Measurements from ENCODE around the gene LUM.

The LUM gene

DNA sequence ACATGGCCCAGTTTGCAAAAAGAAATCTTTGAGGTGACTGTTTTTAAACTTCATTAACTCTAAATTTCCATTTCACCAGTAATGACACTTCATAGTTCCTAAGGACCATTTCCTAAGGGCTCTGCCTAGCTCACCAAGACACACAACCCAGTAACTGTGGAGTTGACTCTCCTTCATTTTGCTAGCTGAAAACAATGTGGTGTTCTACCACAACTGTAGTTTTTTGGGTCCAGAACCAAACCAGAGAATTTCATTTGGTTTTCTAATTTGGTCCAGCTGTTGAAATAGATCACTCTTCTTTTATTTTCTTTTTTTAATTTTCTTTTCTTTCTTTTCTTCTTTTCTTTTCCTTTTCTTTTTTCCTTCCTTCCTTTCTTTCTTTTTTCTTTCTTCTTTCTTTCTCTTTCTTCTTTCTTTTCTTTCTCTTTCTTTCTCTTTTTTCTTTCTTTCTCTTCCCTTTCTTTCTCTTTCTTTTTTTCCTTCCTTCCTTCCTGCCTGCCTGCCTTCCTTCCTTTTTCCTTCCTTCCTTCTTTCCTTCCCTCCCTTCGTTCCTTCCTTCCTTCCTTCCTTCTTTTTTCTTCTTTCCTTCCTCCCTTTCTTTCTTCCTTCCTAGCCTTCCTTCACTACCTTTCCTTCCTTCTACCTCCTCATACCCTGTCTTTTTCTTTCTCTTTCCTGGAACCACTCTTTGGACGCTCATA, 18.5 kb upstream of the LUM start:
- H3K4me1 ChIP-seq (ENCODE audit: control insufficient read depth, insufficient read depth, low read length) = peaks cover 4% of the 10 kb centered on the region
- no peak overlapping the region for H3K4me3 ChIP-seq (ENCODE audit: low read length)
- H3K36me3 ChIP-seq (ENCODE audit: control insufficient read depth, insufficient read depth, low read length) = no peaks in the 10 kb centered on the region
- no peak overlapping the region for H3K27ac ChIP-seq (ENCODE audit: low read depth, low read length)
- H3K27me3 ChIP-seq (ENCODE audit: control insufficient read depth, insufficient read depth, low read length) = no peaks in the 10 kb centered on the region
- H3K9ac ChIP-seq (ENCODE audit: low read length) = no peak overlapping the region

- Histone ChIP-seq H3K4me3 (ENCODE audit: low read length) (no peak overlapping the region), H3K27ac (ENCODE audit: low read depth, low read length) (no peak overlapping the region)
Measured at GRCh38 chr12:91127751-91128150, 16.5 kb upstream of the LUM start.

GRCh38 chr12:91127306-91127705, 16.0 kb upstream of the LUM start:
- no peak overlapping the region for H3K4me3 ChIP-seq (ENCODE audit: low read length)
- no peak overlapping the region for H3K27ac ChIP-seq (ENCODE audit: low read depth, low read length)
- H3K4me1 ChIP-seq (ENCODE audit: control insufficient read depth, insufficient read depth, low read length) = peaks cover 4% of the 10 kb centered on the region
- H3K27me3 ChIP-seq (ENCODE audit: control insufficient read depth, insufficient read depth, low read length) = no peaks in the 10 kb centered on the region
- H3K36me3 ChIP-seq (ENCODE audit: control insufficient read depth, insufficient read depth, low read length) = no peaks in the 10 kb centered on the region
- no peak overlapping the region for H3K9ac ChIP-seq (ENCODE audit: low read length)

More at GRCh38 chr12:91127751-91128150, 16.5 kb upstream of the LUM start:
- H3K36me3 ChIP-seq (ENCODE audit: control insufficient read depth, insufficient read depth, low read length) = no peaks in the 10 kb centered on the region
- peaks cover 4% of the 10 kb centered on the region for H3K4me1 ChIP-seq (ENCODE audit: control insufficient read depth, insufficient read depth, low read length)
- no peaks in the 10 kb centered on the region for H3K27me3 ChIP-seq (ENCODE audit: control insufficient read depth, insufficient read depth, low read length)
- no peak overlapping the region for H3K9ac ChIP-seq (ENCODE audit: low read length)

DNA sequence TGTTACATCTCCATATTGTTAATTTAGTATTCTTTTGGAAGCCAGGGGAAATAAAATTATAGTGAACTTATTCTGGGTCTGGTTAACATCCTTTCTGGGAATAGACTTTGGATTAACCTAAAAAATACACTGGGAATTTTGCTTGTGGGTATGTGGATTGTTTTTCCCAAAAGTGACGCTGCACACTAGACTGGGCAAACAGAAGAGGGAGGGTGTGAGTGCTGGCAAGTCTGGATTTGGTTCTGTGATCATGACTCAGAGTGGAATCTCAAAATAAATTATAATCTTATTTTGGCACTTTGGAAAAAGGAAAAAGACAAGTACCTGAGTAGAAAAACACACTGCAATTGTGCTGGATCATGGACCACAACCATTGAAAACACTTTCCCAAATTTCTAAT, 15.2 kb upstream of the LUM start:
- H3K27ac ChIP-seq (ENCODE audit: low read depth, low read length) = peak overlapping the region; percentile 32
- H3K4me1 ChIP-seq (ENCODE audit: control insufficient read depth, insufficient read depth, low read length) = peaks cover 4% of the 10 kb centered on the region
- no peaks in the 10 kb centered on the region for H3K27me3 ChIP-seq (ENCODE audit: control insufficient read depth, insufficient read depth, low read length)
- H3K4me3 ChIP-seq (ENCODE audit: low read length) = no peak overlapping the region
- no peaks in the 10 kb centered on the region for H3K36me3 ChIP-seq (ENCODE audit: control insufficient read depth, insufficient read depth, low read length)
- no peak overlapping the region for H3K9ac ChIP-seq (ENCODE audit: low read length)

DNA sequence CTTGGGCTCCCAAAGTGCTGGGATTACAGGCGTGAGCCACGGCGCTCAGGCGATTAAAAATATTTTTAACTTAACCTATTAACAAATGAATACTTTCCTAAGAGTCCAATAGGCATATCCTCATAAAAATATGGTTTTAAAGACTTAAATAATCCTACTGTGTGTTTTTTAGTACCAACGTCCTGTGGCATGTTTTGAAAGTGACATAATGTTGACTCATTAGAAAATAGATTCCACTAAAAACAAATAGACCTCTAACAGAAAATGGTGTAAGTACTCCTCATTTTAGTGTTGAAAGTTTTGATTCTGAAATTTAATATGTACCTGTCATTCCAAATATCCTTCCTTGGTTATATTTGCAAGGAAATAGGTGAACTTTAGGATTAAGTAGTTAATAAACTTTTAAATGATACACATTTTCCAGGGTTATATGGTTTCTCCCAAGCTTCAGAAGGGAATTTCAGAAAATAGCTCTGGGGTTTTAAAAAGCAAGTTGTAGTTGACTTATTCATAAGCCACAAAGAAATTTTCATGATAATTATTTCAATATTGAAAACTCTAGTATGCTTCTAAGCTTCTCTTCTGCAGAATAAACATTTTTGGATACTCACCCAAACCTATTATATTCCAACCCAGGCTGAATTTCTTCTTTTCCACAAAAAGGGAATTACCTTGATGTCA, 12.1 kb upstream of the LUM start:
- no peak overlapping the region for H3K4me3 ChIP-seq (ENCODE audit: low read length)
- H3K27ac ChIP-seq (ENCODE audit: low read depth, low read length) = no peak overlapping the region
- peaks cover 4% of the 10 kb centered on the region for H3K4me1 ChIP-seq (ENCODE audit: control insufficient read depth, insufficient read depth, low read length)
- no peaks in the 10 kb centered on the region for H3K27me3 ChIP-seq (ENCODE audit: control insufficient read depth, insufficient read depth, low read length)
- no peaks in the 10 kb centered on the region for H3K36me3 ChIP-seq (ENCODE audit: control insufficient read depth, insufficient read depth, low read length)
- H3K9ac ChIP-seq (ENCODE audit: low read length) = no peak overlapping the region

- Histone ChIP-seq H3K4me3 (ENCODE audit: low read length) (no peak overlapping the region), H3K36me3 (ENCODE audit: control insufficient read depth, insufficient read depth, low read length) (no peaks in the 10 kb centered on the region), H3K27me3 (ENCODE audit: control insufficient read depth, insufficient read depth, low read length) (no peaks in the 10 kb centered on the region), H3K9ac (ENCODE audit: low read length) (no peak overlapping the region), H3K4me1 (ENCODE audit: control insufficient read depth, insufficient read depth, low read length) (no peaks in the 10 kb centered on the region), H3K27ac (ENCODE audit: low read depth, low read length) (no peak overlapping the region)
Measured at GRCh38 chr12:91120781-91121180, 9.5 kb upstream of the LUM start.

DNA sequence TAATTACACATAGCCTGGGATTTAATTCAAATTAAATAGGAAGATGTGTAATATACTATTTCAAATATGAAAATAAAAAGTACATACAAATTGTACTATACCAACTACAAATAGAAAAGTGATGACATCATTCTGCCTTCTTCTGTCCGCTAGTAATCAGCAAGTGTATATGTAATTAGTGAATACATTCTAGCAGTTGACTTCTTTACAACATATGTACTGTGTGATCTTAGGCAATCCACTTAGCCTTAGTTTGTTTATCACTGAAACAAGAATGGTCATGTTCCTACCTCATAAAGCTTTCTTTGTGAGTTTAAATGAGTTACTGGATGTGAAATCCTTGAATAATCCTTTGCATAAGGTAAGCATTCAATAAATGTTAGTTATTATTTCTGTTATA, 7.8 kb upstream of the LUM start:
- Histone ChIP-seq H3K9ac (ENCODE audit: low read length) (no peak overlapping the region), H3K4me1 (ENCODE audit: control insufficient read depth, insufficient read depth, low read length) (no peaks in the 10 kb centered on the region), H3K27ac (ENCODE audit: low read depth, low read length) (no peak overlapping the region), H3K4me3 (ENCODE audit: low read length) (no peak overlapping the region), H3K27me3 (ENCODE audit: control insufficient read depth, insufficient read depth, low read length) (no peaks in the 10 kb centered on the region), H3K36me3 (ENCODE audit: control insufficient read depth, insufficient read depth, low read length) (no peaks in the 10 kb centered on the region)

GRCh38 chr12:91113621-91114020, 2.3 kb upstream of the LUM start:
- Histone ChIP-seq H3K4me3 (ENCODE audit: low read length) (no peak overlapping the region), H3K36me3 (ENCODE audit: control insufficient read depth, insufficient read depth, low read length) (no peaks in the 10 kb centered on the region), H3K27ac (ENCODE audit: low read depth, low read length) (no peak overlapping the region), H3K4me1 (ENCODE audit: control insufficient read depth, insufficient read depth, low read length) (no peaks in the 10 kb centered on the region), H3K9ac (ENCODE audit: low read length) (no peak overlapping the region), H3K27me3 (ENCODE audit: control insufficient read depth, insufficient read depth, low read length) (no peaks in the 10 kb centered on the region)

- H3K36me3 ChIP-seq (ENCODE audit: control insufficient read depth, insufficient read depth, low read length) = no peaks in the 10 kb centered on the region
- no peaks in the 10 kb centered on the region for H3K4me1 ChIP-seq (ENCODE audit: control insufficient read depth, insufficient read depth, low read length)
- H3K27me3 ChIP-seq (ENCODE audit: control insufficient read depth, insufficient read depth, low read length) = no peaks in the 10 kb centered on the region
- peak overlapping the region; percentile 13 for H3K4me3 ChIP-seq (ENCODE audit: low read length)
- no peak overlapping the region for H3K9ac ChIP-seq (ENCODE audit: low read length)
- peak overlapping the region; percentile 21 for H3K27ac ChIP-seq (ENCODE audit: low read depth, low read length)
Measured at GRCh38 chr12:91110311-91110924, 876 bp downstream of the LUM start.

DNA sequence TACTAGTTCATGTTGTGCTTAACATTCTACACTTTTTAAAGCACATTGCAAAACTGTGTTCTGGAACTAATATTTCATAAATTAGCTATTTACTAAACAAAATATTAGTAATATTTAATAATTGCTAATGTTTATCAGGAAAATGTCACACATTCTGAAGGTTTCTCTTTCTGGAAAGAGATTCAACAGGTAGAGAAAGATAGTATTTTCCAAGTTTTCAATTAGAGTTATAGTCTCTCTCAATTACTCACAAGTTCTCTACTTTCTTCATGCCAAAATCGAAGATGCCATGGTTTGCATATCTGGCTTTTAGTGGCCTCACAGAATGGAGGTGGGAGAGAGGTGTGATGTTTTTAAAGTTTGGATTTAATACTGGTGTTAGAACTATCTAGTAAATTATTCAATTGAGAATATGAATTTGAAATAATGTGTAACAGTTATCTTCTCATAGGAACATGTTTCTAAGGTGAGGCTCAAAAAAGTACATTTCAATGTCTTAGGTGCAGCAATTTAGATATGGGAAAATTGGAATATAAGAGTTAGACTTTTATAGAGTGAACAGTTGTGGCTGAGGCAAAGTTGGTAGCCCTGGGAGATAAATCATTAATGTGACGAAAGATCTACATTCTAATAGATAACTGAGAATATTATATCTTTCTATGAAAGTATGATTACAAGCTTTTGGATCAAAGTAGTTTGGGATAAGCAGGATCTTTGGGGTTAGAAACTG, 1.5 kb downstream of the LUM start:
- no peak overlapping the region for H3K4me3 ChIP-seq (ENCODE audit: low read length)
- H3K9ac ChIP-seq (ENCODE audit: low read length) = peak overlapping the region; percentile 36
- H3K36me3 ChIP-seq (ENCODE audit: control insufficient read depth, insufficient read depth, low read length) = no peaks in the 10 kb centered on the region
- H3K27ac ChIP-seq (ENCODE audit: low read depth, low read length) = peak overlapping the region; percentile 21
- no peaks in the 10 kb centered on the region for H3K27me3 ChIP-seq (ENCODE audit: control insufficient read depth, insufficient read depth, low read length)
- H3K4me1 ChIP-seq (ENCODE audit: control insufficient read depth, insufficient read depth, low read length) = no peaks in the 10 kb centered on the region

DNA sequence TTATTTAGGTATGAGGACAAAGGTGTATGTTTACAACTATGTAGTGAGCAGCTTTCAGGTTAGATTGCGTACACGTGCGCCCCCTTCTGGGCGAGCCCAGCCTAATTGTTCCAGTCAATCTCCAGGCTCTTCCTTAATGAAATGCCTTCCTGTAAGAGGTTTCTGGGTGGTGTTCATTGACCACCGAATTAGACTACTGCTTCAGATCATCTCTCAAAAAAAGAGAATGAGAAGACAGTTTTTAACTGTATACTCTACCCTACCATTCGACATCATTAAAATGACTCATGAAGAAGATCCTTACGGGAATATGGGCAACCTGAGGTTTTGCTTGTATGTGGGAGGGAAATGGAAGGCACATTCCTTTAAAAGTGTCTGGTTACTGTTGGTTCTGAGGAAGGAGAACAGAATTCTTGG, 2.1 kb downstream of the LUM start:
- Histone ChIP-seq H3K4me1 (ENCODE audit: control insufficient read depth, insufficient read depth, low read length) (no peaks in the 10 kb centered on the region), H3K36me3 (ENCODE audit: control insufficient read depth, insufficient read depth, low read length) (no peaks in the 10 kb centered on the region), H3K27me3 (ENCODE audit: control insufficient read depth, insufficient read depth, low read length) (no peaks in the 10 kb centered on the region), H3K27ac (ENCODE audit: low read depth, low read length) (no peak overlapping the region), H3K9ac (ENCODE audit: low read length) (peak overlapping the region; percentile 36), H3K4me3 (ENCODE audit: low read length) (no peak overlapping the region)

GRCh38 chr12:91108196-91108755, 3.0 kb downstream of the LUM start:
- Histone ChIP-seq H3K9ac (ENCODE audit: low read length) (no peak overlapping the region), H3K36me3 (ENCODE audit: control insufficient read depth, insufficient read depth, low read length) (no peaks in the 10 kb centered on the region), H3K4me1 (ENCODE audit: control insufficient read depth, insufficient read depth, low read length) (no peaks in the 10 kb centered on the region), H3K27me3 (ENCODE audit: control insufficient read depth, insufficient read depth, low read length) (no peaks in the 10 kb centered on the region), H3K4me3 (ENCODE audit: low read length) (peak overlapping the region; percentile 8), H3K27ac (ENCODE audit: low read depth, low read length) (peak overlapping the region; percentile 45)

Measured in rectal smooth muscle tissue (tissue), 1 donor.